ENCODE data around the gene IRF2.
A peak's percentile ranks its signal among the peaks of the same experiment; 100 is the strongest.

Gene IRF2

DNA sequence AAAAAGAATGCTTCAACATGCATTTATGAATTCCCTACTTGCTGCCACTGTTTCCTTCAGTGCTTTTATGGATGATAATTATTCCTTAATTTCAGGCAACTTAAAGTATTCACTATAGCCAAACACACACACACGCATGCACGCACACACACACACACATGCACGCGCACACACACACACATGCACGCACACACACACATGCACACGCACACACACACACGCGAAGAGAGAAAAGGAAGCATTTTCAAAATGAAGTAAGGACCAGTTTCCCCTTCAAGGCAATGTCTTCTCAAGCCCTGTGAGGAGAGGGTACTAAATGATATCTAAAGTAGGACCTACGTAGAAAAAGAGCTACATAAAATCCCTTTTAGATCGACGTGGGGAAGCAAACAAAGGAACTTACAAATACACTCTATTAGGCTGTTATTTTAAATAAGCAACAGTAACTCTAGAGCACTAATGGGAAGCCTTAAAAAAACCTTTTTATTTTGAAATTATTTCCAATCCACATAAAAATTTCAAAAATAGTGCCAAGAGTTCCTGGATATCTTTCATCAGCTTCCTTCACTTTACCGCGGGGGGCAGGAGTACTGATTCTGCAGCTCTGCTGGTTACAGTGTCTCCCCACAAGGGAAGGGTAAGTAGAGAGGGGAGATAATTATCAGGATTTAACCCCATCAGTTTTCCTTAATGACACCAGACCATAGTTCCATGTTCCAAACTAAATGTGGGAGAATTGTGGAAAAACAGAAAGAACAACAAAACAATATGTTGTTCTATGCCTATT lies 13.7 kb downstream of the IRF2 start:
- DNase-seq (ENCODE audit: low read depth in 2 of 2), result no peak
- H3K4me3 ChIP-seq (replicated peaks in 1 of 2; ENCODE audit: low read depth in 2 of 2, low read length in 2 of 2), result no peak overlapping the region
- TF ChIP-seq, protein P1, sequence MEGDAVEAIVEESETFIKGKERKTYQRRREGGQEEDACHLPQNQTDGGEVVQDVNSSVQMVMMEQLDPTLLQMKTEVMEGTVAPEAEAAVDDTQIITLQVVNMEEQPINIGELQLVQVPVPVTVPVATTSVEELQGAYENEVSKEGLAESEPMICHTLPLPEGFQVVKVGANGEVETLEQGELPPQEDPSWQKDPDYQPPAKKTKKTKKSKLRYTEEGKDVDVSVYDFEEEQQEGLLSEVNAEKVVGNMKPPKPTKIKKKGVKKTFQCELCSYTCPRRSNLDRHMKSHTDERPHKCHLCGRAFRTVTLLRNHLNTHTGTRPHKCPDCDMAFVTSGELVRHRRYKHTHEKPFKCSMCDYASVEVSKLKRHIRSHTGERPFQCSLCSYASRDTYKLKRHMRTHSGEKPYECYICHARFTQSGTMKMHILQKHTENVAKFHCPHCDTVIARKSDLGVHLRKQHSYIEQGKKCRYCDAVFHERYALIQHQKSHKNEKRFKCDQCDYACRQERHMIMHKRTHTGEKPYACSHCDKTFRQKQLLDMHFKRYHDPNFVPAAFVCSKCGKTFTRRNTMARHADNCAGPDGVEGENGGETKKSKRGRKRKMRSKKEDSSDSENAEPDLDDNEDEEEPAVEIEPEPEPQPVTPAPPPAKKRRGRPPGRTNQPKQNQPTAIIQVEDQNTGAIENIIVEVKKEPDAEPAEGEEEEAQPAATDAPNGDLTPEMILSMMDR (IDR thresholded peaks at IDR 0.05; ENCODE audit: low read depth, low read length), result no peak

DNA sequence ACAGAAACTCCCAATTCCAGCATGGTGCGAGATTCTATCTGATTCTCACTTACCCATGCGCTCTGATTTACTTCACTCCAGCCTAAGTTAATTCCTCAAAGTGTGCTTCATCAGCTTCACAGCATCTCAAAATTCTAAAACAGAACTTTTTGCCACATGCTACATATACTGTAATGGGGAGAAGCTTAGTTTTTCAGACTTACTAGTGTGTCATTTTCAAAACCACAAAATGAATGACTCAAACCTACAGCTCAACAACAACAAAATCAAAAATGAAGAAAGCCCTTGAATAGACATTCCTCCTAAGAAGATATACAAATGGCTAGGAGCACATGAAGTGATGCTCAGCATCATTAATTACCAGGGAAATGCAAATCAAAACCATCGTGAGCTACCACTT lies 14.9 kb downstream of the IRF2 start:
- TF ChIP-seq, protein P1 (IDR thresholded peaks at IDR 0.05; ENCODE audit: low read depth, low read length), result no peak
- DNase-seq (ENCODE audit: low read depth in 2 of 2), result peak; percentile 20 to 74

DNA sequence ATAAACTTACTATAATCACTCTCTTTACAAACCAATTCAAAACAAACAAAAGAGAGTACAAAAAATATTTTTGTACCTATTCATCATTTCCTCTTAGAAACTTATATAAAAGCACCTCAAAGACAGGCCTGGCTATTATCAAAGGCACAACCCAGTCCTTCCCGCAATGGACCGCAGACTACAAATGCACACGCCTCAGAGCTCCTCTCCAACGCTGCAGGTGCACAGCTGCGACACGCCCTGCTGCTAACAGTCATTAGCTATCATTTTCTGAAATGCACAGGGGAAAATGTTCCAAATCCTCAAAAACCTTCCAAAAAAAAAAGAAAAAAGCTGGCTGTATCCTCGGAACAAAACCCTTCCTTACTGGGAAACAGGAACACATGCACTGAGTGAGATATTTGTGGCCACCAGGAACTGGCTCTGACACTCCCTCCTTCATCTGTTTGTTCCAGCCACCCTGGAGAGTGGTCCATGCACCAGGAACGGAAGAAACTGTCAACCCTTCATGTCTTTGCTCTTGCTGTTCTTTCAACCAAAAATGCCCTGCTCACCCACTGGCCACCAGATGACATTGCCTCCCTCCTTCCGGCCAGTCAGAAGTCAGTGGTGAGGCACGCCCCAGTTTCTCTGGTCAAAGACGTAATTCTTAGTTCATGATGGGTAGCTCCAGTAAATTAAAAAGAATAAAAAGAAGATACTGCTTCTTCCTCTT lies 16.7 kb downstream of the IRF2 start:
- peak in 1 of 2 donors; percentile 48 for DNase-seq (ENCODE audit: low read depth in 2 of 2)
- TF ChIP-seq, protein P1 (IDR thresholded peaks at IDR 0.05; ENCODE audit: low read depth, low read length), result peak; percentile 4
- no peak overlapping the region for H3K4me3 ChIP-seq (replicated peaks in 1 of 2; ENCODE audit: low read depth in 2 of 2, low read length in 2 of 2)

More for the DNA sequence above, 14.9 kb downstream of the IRF2 start:
- H3K4me3 ChIP-seq (replicated peaks in 1 of 2; ENCODE audit: low read depth in 2 of 2, low read length in 2 of 2), result no peak overlapping the region

DNA sequence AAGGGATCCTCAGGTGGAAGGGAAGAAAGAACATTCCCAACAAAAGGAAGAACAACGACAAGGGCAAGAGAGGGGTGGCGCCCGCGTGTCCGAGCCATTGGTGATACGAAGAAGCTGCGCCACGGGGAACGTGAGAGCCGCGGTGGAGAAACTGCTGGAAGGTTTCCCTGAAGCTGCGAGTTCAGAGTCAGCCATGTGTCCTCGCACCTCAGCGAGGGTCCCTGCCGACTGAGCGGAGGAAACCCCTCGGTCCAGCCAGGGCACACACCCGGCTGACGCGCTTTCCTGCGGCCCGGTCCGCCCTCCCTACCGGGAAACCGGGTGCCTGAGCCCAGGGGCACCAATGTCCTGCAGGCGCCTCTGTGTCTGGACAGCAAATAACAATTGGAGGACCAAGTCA lies 18.0 kb downstream of the IRF2 start:
- DNase-seq (ENCODE audit: low read depth in 2 of 2), result no peak
- no peak overlapping the region for H3K4me3 ChIP-seq (replicated peaks in 1 of 2; ENCODE audit: low read depth in 2 of 2, low read length in 2 of 2)
- TF ChIP-seq, protein P1 (IDR thresholded peaks at IDR 0.05; ENCODE audit: low read depth, low read length), result no peak

DNA sequence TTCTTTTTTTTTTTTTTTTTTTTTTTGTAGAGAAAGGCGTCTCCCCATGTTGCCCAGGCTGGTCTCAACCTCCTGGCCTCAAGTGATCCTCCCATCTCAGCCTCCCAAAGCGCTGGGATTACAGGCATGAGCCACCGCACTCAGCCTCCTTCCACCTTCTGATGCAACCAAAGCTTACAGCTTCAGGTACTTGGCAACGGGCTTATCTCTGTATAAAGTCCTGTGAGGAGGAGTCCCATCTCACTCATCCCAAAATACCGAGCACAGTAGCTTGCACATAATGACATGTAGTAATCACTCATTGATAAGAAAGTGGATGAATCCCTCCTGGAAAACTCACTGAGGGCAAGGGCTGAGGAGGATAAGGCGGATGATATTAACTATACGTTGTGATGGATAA lies 19.1 kb downstream of the IRF2 start:
- TF ChIP-seq, protein P1 (IDR thresholded peaks at IDR 0.05; ENCODE audit: low read depth, low read length), result no peak
- H3K4me3 ChIP-seq (replicated peaks in 1 of 2; ENCODE audit: low read depth in 2 of 2, low read length in 2 of 2), result no peak overlapping the region
- no peak for DNase-seq (ENCODE audit: low read depth in 2 of 2)

DNA sequence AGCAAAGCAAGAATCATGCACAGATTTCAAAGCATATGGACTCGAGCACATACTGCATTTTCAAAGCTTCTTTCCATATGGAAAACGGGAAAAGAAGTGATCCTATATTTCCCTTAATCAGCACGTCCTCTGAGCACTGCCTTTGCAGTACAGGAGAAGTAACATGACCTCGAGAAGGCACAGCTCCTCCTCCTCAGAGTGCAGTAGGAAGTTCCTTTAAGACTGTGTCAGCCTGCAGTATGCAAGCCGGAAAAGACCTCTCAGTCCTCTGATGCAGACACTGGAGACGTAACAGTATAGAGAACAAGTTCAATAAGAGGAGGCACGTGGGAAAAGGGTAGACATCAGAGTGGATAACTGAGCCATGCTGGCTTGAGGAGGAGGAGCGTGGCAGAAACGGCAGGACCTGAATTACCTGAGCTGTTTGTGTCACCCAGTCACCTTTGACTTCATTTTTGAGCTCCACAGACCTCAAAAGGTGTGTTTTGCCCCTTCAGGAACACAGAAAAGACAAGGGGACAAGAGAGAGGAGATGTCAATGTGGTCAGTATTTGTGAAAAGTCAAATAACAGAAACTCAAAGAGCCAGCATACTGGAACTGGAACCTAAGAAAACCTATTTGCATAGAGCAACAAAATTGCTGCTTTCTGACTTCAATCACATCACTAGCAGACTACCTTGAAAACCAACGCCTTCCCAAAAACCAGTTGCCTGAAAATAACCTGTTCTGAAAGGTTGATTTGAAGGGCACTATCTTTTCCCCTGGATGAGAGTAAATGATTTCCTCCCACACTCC lies 20.8 kb downstream of the IRF2 start:
- no peak overlapping the region for H3K4me3 ChIP-seq (replicated peaks in 1 of 2; ENCODE audit: low read depth in 2 of 2, low read length in 2 of 2)
- peak; percentile 88 to 90 for DNase-seq (ENCODE audit: low read depth in 2 of 2)
- TF ChIP-seq, protein P1 (IDR thresholded peaks at IDR 0.05; ENCODE audit: low read depth, low read length), result no peak
